Smooth muscle cell of the brain vasculature (primary cell): ENCODE measurements around the gene ELF2.
"Not testable (repeated sequence)": the region's sequence is repeated elsewhere in the genome, so short reads cannot be mapped to it uniquely, and the experiment has no call there.

Experiments used
- DNase-seq: peaks from one replicate; pipeline ENCODE4 v3.0.0-alpha.2; 2012; ENCODE audit warnings: low read depth, low spot score

Gene ELF2

GRCh38 chr4:139078926-139079325 lies 98.1 kb downstream of the ELF2 start:
- no peak for DNase-seq

GRCh38 chr4:139077567-139078355 lies 99.3 kb downstream of the ELF2 start:
- DNase-seq = no peak

GRCh38 chr4:139076016-139076744 lies 100.8 kb downstream of the ELF2 start:
- no peak for DNase-seq

- no peak for DNase-seq
Observed at GRCh38 chr4:139060591-139060990, 116.4 kb downstream of the ELF2 start.

GRCh38 chr4:139059026-139059425 lies 118.0 kb downstream of the ELF2 start:
- DNase-seq = not testable (repeated sequence)

GRCh38 chr4:139054791-139055505 lies 122.1 kb downstream of the ELF2 start:
- DNase-seq = no peak

- no peak for DNase-seq
Observed at GRCh38 chr4:139053909-139054308, 123.1 kb downstream of the ELF2 start.

GRCh38 chr4:139050446-139050845 lies 126.6 kb downstream of the ELF2 start:
- no peak for DNase-seq

GRCh38 chr4:139048026-139048425 lies 129.0 kb downstream of the ELF2 start:
- no peak for DNase-seq

GRCh38 chr4:139044291-139044690 lies 132.7 kb downstream of the ELF2 start:
- DNase-seq = no peak

- no peak for DNase-seq
Observed at GRCh38 chr4:139042981-139043460, 134.0 kb downstream of the ELF2 start.

GRCh38 chr4:139038874-139039443 lies 138.1 kb downstream of the ELF2 start:
- DNase-seq = no peak

GRCh38 chr4:139036885-139037284 lies 140.1 kb downstream of the ELF2 start:
- no peak for DNase-seq

GRCh38 chr4:139035650-139036049 lies 141.4 kb downstream of the ELF2 start:
- no peak for DNase-seq

GRCh38 chr4:139030614-139031235 lies 146.3 kb downstream of the ELF2 start:
- DNase-seq = peak; percentile 66

GRCh38 chr4:139029866-139030363 lies 147.1 kb downstream of the ELF2 start:
- not testable (repeated sequence) for DNase-seq

- DNase-seq = no peak
Observed at GRCh38 chr4:139028191-139028661, 148.8 kb downstream of the ELF2 start.

- DNase-seq = no peak
Observed at GRCh38 chr4:139027776-139028175, 149.2 kb downstream of the ELF2 start.

GRCh38 chr4:139025841-139026240 lies 151.2 kb downstream of the ELF2 start:
- DNase-seq = no peak

GRCh38 chr4:139024686-139025085 lies 152.3 kb downstream of the ELF2 start:
- no peak for DNase-seq

- no peak for DNase-seq
Observed at GRCh38 chr4:139022835-139023234, 154.2 kb downstream of the ELF2 start.
